Right cardiac atrium (tissue), 5 donors: Measurements from ENCODE around the gene MAPK10. TPM values are rescaled to one million over a fixed set of nuclear protein-coding genes. Genes with fewer than 3 reads are reported as not detected.
"Not testable (repeated sequence)": the region's sequence is repeated elsewhere in the genome, so short reads cannot be mapped to it uniquely, and the experiment has no call there.

Experiments used
- ATAC-seq, 2 donors: fragments of 200-7000 bp; cut with Tn5 transposase; one replicate each; pipeline versions ENCODE4 v1.8.0 to v1.9.1; 2020; ENCODE audit warnings: moderate library complexity in 2 of 2, mild to moderate bottlenecking in 1 of 2
- DNase-seq, 3 donors: peaks; one replicate each; pipeline ENCODE4 v3.0.0-alpha.2; 2020
- H3K27ac ChIP-seq: one replicate; pipeline ENCODE4 v1.5.1; 2013; ENCODE audit warnings: mild to moderate bottlenecking, low read length, control low read depth, moderate library complexity
- H3K27me3 ChIP-seq: one replicate; pipeline ENCODE4 v1.6.1; 2013; ENCODE audit not compliant: control insufficient read depth, insufficient read depth
- H3K4me1 ChIP-seq: one replicate; pipeline ENCODE4 v1.6.1; 2013; ENCODE audit warnings: low read length; ENCODE audit not compliant: control insufficient read depth, insufficient read depth
- H3K4me3 ChIP-seq: one replicate; pipeline ENCODE4 v1.5.1; 2013; ENCODE audit warnings: low read length, control low read depth
- H3K9me3 ChIP-seq: one replicate; pipeline ENCODE4 v1.6.1; 2013; ENCODE audit warnings: low read length; ENCODE audit not compliant: control insufficient read depth
- WGBS: extraction: QIAGEN DNeasy Blood & Tissue Kit; methylation state at CpG from one replicate; pipeline ENCODE4 v1.1.7; 2013; 5-methylcytosine and 5-hydroxymethylcytosine counted together
- intact Hi-C, 4 donors: fragments of 100-400 bp; cut with DNase I; formaldehyde crosslinking; loops; one replicate each; pipeline versions ENCODE4 v1.11.0 to v1.14.0; 2022 to 2023
- polyA plus RNA-seq: library from polyadenylated mRNA; stranded (reverse); fragments of 200-250 nt; gene quantifications from one replicate; pipeline ENCODE4 v1.2.3, GENCODE V29; 2013
- total RNA-seq, 4 donors: library from RNA; stranded (reverse); fragmentation: NEBNext Ultra II Directional; extraction: Animal tissue kit (Norgen Biotek cat#: 25700); gene quantifications; one replicate each; pipeline ENCODE4 v1.2.1, GENCODE V29; 2021
- donor health status: healthy with polysubstance abuse.
- donor health status: DM: no; HTN: yes; CAD: no.
- donor health status: DM: no; HTN: no; CAD: no.
- donor health status: DM: no; HTN: yes; CAD: no; lungs with severe emphysema.
- donor health status: DM: yes; HTN: yes; CAD: no.

Gene MAPK10
- total and polyA plus RNA-seq, 5 donors, result 6.6 to 12.9 (median 7.8) TPM

GRCh38 chr4:86185659-86186058, 174.2 kb downstream of the MAPK10 start:
- WGBS, result 47% methylated on average over 1 of the region's 1 CpG
- Histone ChIP-seq H3K27ac (no peak overlapping the region), H3K4me3 (no peak overlapping the region), H3K27me3 (no peaks in the 10 kb centered on the region), H3K4me1 (no peaks in the 10 kb centered on the region), H3K9me3 (no peaks in the 10 kb centered on the region)
- DNase-seq (no peak), ATAC-seq (no peak)
- intact Hi-C loops, result no loop called here

GRCh38 chr4:86184901-86185285, 175.0 kb downstream of the MAPK10 start:
- no peak for ATAC-seq

GRCh38 chr4:86184216-86184900, 175.5 kb downstream of the MAPK10 start:
- WGBS, result 84% methylated on average over 4 of the region's 4 CpGs
- H3K27ac ChIP-seq, result no peak overlapping the region
- H3K27me3 ChIP-seq, result no peaks in the 10 kb centered on the region
- ATAC-seq, result no peak
- DNase-seq, result no peak
- no peaks in the 10 kb centered on the region for H3K9me3 ChIP-seq
- no peaks in the 10 kb centered on the region for H3K4me1 ChIP-seq
- H3K4me3 ChIP-seq, result no peak overlapping the region
- intact Hi-C loops, result no loop called here

More at GRCh38 chr4:86184901-86185285, 175.0 kb downstream of the MAPK10 start:
- DNase-seq, result no peak
- Histone ChIP-seq H3K4me1 (no peaks in the 10 kb centered on the region), H3K27ac (no peak overlapping the region), H3K27me3 (no peaks in the 10 kb centered on the region), H3K4me3 (no peak overlapping the region), H3K9me3 (no peaks in the 10 kb centered on the region)
- intact Hi-C loops, result no loop called here
- WGBS, result 54% methylated on average over 5 of the region's 5 CpGs

- 31% methylated on average over 1 of the region's 1 CpG for WGBS
- intact Hi-C loops, result no loop called here
- no peak for DNase-seq
- Histone ChIP-seq H3K9me3 (no peaks in the 10 kb centered on the region), H3K27me3 (no peaks in the 10 kb centered on the region), H3K4me1 (no peaks in the 10 kb centered on the region), H3K27ac (no peak overlapping the region), H3K4me3 (no peak overlapping the region)
- ATAC-seq, result no peak
Observed at GRCh38 chr4:86181585-86181984, 178.3 kb downstream of the MAPK10 start.

- DNase-seq (no peak), ATAC-seq (no peak)
- Histone ChIP-seq H3K27ac (no peak overlapping the region), H3K27me3 (no peaks in the 10 kb centered on the region), H3K4me1 (no peaks in the 10 kb centered on the region), H3K4me3 (no peak overlapping the region), H3K9me3 (no peaks in the 10 kb centered on the region)
- intact Hi-C loops, result no loop called here
Observed at GRCh38 chr4:86178211-86178610, 181.6 kb downstream of the MAPK10 start.

- 75% methylated on average over 1 of the region's 1 CpG for WGBS
- H3K27ac ChIP-seq, result no peak overlapping the region
- no peak for DNase-seq
- no peak for ATAC-seq
- H3K27me3 ChIP-seq, result no peaks in the 10 kb centered on the region
- H3K9me3 ChIP-seq, result no peaks in the 10 kb centered on the region
- intact Hi-C loops, result no loop called here
- no peaks in the 10 kb centered on the region for H3K4me1 ChIP-seq
- no peak overlapping the region for H3K4me3 ChIP-seq
Observed at GRCh38 chr4:86174506-86174905, 185.3 kb downstream of the MAPK10 start.

- DNase-seq, H3K27me3 ChIP-seq, ATAC-seq, H3K27ac ChIP-seq, H3K4me1 ChIP-seq, H3K9me3 ChIP-seq, H3K4me3 ChIP-seq, intact Hi-C loops: not testable (repeated sequence)
- 90% methylated on average over 10 of the region's 10 CpGs for WGBS
Observed at GRCh38 chr4:86168335-86168734, 191.5 kb downstream of the MAPK10 start.

GRCh38 chr4:86160426-86160825, 199.4 kb downstream of the MAPK10 start:
- no peaks in the 10 kb centered on the region for H3K27me3 ChIP-seq
- ATAC-seq (no peak), DNase-seq (no peak)
- no peak overlapping the region for H3K4me3 ChIP-seq
- intact Hi-C loops, result no loop called here
- no peak overlapping the region for H3K27ac ChIP-seq
- no peaks in the 10 kb centered on the region for H3K9me3 ChIP-seq
- 49% methylated on average over 2 of the region's 2 CpGs for WGBS
- no peaks in the 10 kb centered on the region for H3K4me1 ChIP-seq

- no peak overlapping the region for H3K4me3 ChIP-seq
- 92% methylated on average over 4 of the region's 4 CpGs for WGBS
- no peaks in the 10 kb centered on the region for H3K27me3 ChIP-seq
- DNase-seq, result no peak
- H3K27ac ChIP-seq, result no peak overlapping the region
- intact Hi-C loops, result no loop called here
- no peaks in the 10 kb centered on the region for H3K9me3 ChIP-seq
- ATAC-seq, result no peak
- no peaks in the 10 kb centered on the region for H3K4me1 ChIP-seq
Observed at GRCh38 chr4:86159216-86159615, 200.6 kb downstream of the MAPK10 start.

- Histone ChIP-seq H3K9me3 (no peaks in the 10 kb centered on the region), H3K27ac (no peak overlapping the region), H3K4me1 (no peaks in the 10 kb centered on the region), H3K27me3 (no peaks in the 10 kb centered on the region), H3K4me3 (no peak overlapping the region)
- WGBS, result 80% methylated on average over 2 of the region's 2 CpGs
- DNase-seq (no peak), ATAC-seq (no peak)
- intact Hi-C loops, result no loop called here
Observed at GRCh38 chr4:86156531-86156930, 203.3 kb downstream of the MAPK10 start.

GRCh38 chr4:86155766-86156165, 204.1 kb downstream of the MAPK10 start:
- 91% methylated on average over 4 of the region's 4 CpGs for WGBS
- Histone ChIP-seq H3K27me3 (no peaks in the 10 kb centered on the region), H3K4me3 (no peak overlapping the region), H3K27ac (no peak overlapping the region), H3K4me1 (no peaks in the 10 kb centered on the region), H3K9me3 (no peaks in the 10 kb centered on the region)
- ATAC-seq (no peak), DNase-seq (no peak)
- intact Hi-C loops, result no loop called here

- Histone ChIP-seq H3K27ac (no peak overlapping the region), H3K27me3 (no peaks in the 10 kb centered on the region), H3K4me3 (no peak overlapping the region), H3K4me1 (no peaks in the 10 kb centered on the region), H3K9me3 (no peaks in the 10 kb centered on the region)
- ATAC-seq, result no peak
- DNase-seq, result no peak
- intact Hi-C loops, result no loop called here
- WGBS, result 80% methylated on average over 2 of the region's 2 CpGs
Observed at GRCh38 chr4:86152454-86152853, 207.4 kb downstream of the MAPK10 start.
